Esophagus muscularis mucosa (tissue), 4 donors: ENCODE results near the gene HYI. TPM values are rescaled to one million over a fixed set of nuclear protein-coding genes. Genes with fewer than 3 reads are reported as not detected.

Experiments
- DNase-seq: peaks from one replicate; pipeline ENCODE4 v3.0.0-alpha.2; 2017; ENCODE audit errors: extremely low spot score
- H3K27ac ChIP-seq, 4 donors: fragments of 200-600 bp; sonication (generic); replicated peaks in 1 of 4; 1 replicate in 3 of 4; 2 replicates in 1 of 4; pipeline ENCODE4 v1.5.1; 2016 to 2019; ENCODE audit warnings: mild to moderate bottlenecking in 1 of 4
- H3K27me3 ChIP-seq, 4 donors: fragments of 200-600 bp; sonication (generic); one replicate each; pipeline versions ENCODE4 v1.5.1 to v1.6.0; 2016 to 2019
- H3K36me3 ChIP-seq, 4 donors: fragments of 200-600 bp; sonication (generic); one replicate each; pipeline ENCODE4 v1.5.1; 2016 to 2019
- H3K4me1 ChIP-seq, 4 donors: fragments of 200-600 bp; sonication (generic); one replicate each; pipeline ENCODE4 v1.5.1; 2016 to 2019
- H3K4me3 ChIP-seq, 4 donors: fragments of 200-600 bp; sonication (generic); 1 replicate in 2 of 4; 2 replicates in 2 of 4; pipeline ENCODE4 v1.5.1; 2016 to 2019; ENCODE audit warnings: mild to moderate bottlenecking in 4 of 4, moderate library complexity in 1 of 4
- H3K9me3 ChIP-seq, 4 donors: fragments of 200-600 bp; sonication (generic); 1 replicate in 3 of 4; 2 replicates in 1 of 4; pipeline ENCODE4 v1.5.1; 2016 to 2019
- CTCF ChIP-seq, 3 experiments: fragments of 200-600 bp in 2 of 3; fragments of 450-650 bp in 1 of 3; sonication (generic) in 2 of 3; IDR thresholded peaks; one replicate each; pipeline ENCODE4 v1.5.1; 2017 to 2019; ENCODE audit warnings: antibody characterized with exemption in 3 of 3, mild to moderate bottlenecking in 2 of 3, moderate library complexity in 1 of 3
- EP300 ChIP-seq: sonication (generic); formaldehyde crosslinking; IDR thresholded peaks from one replicate; pipeline ENCODE4 v1.6.1; 2017; ENCODE audit warnings: antibody characterized with exemption
- POLR2A ChIP-seq: fragments of 450-650 bp; IDR thresholded peaks from one replicate; pipeline ENCODE4 v1.6.1; 2017; ENCODE audit warnings: antibody characterized with exemption, moderate library complexity, mild to moderate bottlenecking, low read depth
- POLR2AphosphoS5 ChIP-seq, 2 donors: sonication (generic); formaldehyde crosslinking; IDR thresholded peaks; one replicate each; pipeline ENCODE4 v1.6.1; 2017; ENCODE audit warnings: antibody characterized with exemption in 2 of 2
- WGBS: methylation state at CpG from one replicate; pipeline ENCODE4 v1.1.5; 2018; 5-methylcytosine and 5-hydroxymethylcytosine counted together
- intact Hi-C: fragments of 100-400 bp; cut with DNase I; formaldehyde crosslinking; loops from one replicate; pipeline ENCODE4 v1.15.1; 2023
- total RNA-seq, 4 donors: library from RNA; depleted of rRNA; stranded (reverse); fragments of >200 nt; gene quantifications; one replicate each; pipeline versions ENCODE4 v1.1.0 to v1.2.1, GENCODE V29; 2016

The HYI gene
- total RNA-seq, 4 donors from 2014 or later: 36.3 to 60.5 (median 50.6) TPM

DNA sequence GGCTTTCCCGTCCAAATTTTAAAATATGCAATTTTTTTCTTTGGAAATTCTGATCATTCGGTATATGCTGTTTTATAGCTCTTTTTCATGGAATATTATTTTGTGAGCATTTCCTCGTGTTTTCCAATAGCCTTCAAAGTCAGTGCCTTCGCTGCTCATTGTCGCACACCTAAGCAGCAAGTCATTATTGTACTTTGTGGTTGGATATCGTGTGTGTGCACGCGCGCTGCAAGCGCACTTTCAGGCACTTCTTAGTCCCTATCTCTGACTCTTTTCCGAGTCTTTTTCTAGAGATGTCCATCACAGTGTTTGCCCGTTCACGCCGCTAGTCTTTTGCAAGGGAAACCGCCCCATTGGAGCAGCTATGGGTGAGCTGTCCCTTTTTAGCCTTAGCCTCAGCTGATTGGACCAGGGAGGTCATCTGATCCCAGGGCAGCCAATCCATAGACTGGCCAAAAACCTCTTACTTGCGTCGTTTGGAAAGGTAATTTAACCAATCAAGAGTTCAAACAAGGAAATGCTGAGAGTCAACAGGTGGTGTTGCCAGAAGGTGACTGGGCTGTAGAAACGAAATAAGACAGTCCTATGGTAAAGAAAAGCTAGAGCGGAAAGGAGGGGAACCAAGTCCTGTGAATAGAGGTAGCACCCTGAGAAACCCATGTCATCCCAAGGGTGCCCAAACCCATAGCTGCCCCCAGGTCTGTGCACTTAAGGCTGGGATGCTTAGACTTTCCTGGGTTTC lies 710 bp upstream of the HYI start:
- H3K36me3 ChIP-seq: peaks cover 14 to 29% (median 28%) of the 10 kb centered on the region in 4 donors
- intact Hi-C loops: no loop called here
- peak overlapping the region; percentile 62 to 70 (median 66) for H3K4me3 ChIP-seq
- H3K27me3 ChIP-seq: no peaks in the 10 kb centered on the region
- H3K4me1 ChIP-seq: peaks cover 15 to 29% (median 27%) of the 10 kb centered on the region in 4 donors
- H3K9me3 ChIP-seq: no peaks in the 10 kb centered on the region
- TF ChIP-seq POLR2A: no peak
- no peak for TF ChIP-seq EP300
- TF ChIP-seq POLR2AphosphoS5 (IDR thresholded peaks at IDR 0.05): peak in 1 of 2 donors; percentile 52
- peak in 1 of 3 experiments; percentile 18 for TF ChIP-seq CTCF (IDR thresholded peaks at IDR 0.05)
- WGBS: 6% methylated on average over 19 of the region's 19 CpGs
- H3K27ac ChIP-seq: peak overlapping the region; percentile 91 to 96 (median 94)
- DNase-seq: peak; percentile 96

DNA sequence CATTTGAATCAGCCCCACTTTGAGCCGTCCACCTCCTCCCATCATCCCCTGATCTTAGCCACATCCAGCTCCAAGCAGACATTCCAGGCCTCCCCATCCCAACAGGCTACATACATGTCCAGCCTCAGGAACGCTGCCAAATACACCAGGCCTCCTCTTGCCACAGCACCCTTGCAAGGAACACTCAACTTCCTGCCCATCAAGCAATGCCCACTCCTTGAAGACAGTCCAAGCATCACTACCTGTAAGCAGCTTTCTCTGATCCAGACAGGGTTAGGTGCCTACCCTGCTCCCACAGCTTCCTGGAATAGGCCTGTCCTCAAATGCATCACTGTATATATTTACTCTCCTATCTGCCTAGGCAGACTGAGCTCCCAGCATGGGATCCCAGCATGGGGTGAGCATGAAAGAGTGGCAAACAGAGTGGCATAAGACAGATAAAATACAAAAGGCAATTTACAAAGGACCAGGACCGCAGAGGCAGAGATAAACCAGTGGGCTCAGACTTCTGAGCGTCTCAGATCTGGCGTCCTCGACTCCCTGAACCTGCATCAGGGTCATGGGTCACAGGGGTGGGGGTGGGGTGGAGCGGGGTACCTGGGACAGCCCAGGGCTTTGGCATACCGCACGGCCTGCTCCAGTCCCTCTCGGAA lies 816 bp downstream of the HYI start:
- Histone ChIP-seq H3K4me3 (peak overlapping the region; percentile 62 to 70 (median 66)), H3K27ac (peak overlapping the region; percentile 91 to 96 (median 94)), H3K36me3 (peaks cover 29 to 44% (median 43%) of the 10 kb centered on the region in 4 donors), H3K9me3 (no peaks in the 10 kb centered on the region), H3K27me3 (no peaks in the 10 kb centered on the region), H3K4me1 (peaks cover 18 to 29% (median 27%) of the 10 kb centered on the region in 4 donors)
- WGBS: 20% methylated on average over 5 of the region's 10 CpGs
- intact Hi-C loops: no loop called here
- DNase-seq: no peak
- TF ChIP-seq EP300: no peak
- no peak for TF ChIP-seq CTCF (IDR thresholded peaks at IDR 0.05)
- TF ChIP-seq POLR2AphosphoS5 (IDR thresholded peaks at IDR 0.05): peak in 1 of 2 donors; percentile 22
- no peak for TF ChIP-seq POLR2A

- Histone ChIP-seq H3K9me3 (no peaks in the 10 kb centered on the region), H3K4me1 (peaks cover 18 to 29% (median 27%) of the 10 kb centered on the region in 4 donors), H3K4me3 (no peak overlapping the region), H3K36me3 (peaks cover 39 to 54% (median 53%) of the 10 kb centered on the region in 4 donors), H3K27me3 (no peaks in the 10 kb centered on the region), H3K27ac (peak overlapping the region in 3 of 4 donors; percentile 91 to 95 (median 92))
- 88% methylated on average over 19 of the region's 22 CpGs for WGBS
- intact Hi-C loops: no loop called here
- TF ChIP-seq CTCF (IDR thresholded peaks at IDR 0.05) (no peak), EP300 (no peak), POLR2AphosphoS5 (IDR thresholded peaks at IDR 0.05) (no peak), POLR2A (no peak)
- no peak for DNase-seq
Observed at GRCh38 chr1:43451701-43452532, 1.8 kb downstream of the HYI start.

- Histone ChIP-seq H3K9me3 (no peaks in the 10 kb centered on the region), H3K36me3 (peaks cover 47 to 62% (median 60%) of the 10 kb centered on the region in 4 donors), H3K4me1 (peaks cover 18 to 29% (median 27%) of the 10 kb centered on the region in 4 donors), H3K27ac (peak overlapping the region in 1 of 4 donors; percentile 95), H3K27me3 (no peaks in the 10 kb centered on the region), H3K4me3 (no peak overlapping the region)
- DNase-seq: no peak
- intact Hi-C loops: no loop called here
- TF ChIP-seq POLR2AphosphoS5 (IDR thresholded peaks at IDR 0.05) (no peak), POLR2A (no peak), EP300 (no peak)
- WGBS: 83% methylated on average over 2 of the region's 12 CpGs
Observed at GRCh38 chr1:43451157-43451591, 2.6 kb downstream of the HYI start.
